ENCODE data around the gene ARHGEF10L. TPM values are rescaled to one million over a fixed set of nuclear protein-coding genes. Genes with fewer than 3 reads are reported as not detected.

ARHGEF10L gene
- total RNA-seq, 1 experiment from 2014 or later = 21.6 TPM

DNA sequence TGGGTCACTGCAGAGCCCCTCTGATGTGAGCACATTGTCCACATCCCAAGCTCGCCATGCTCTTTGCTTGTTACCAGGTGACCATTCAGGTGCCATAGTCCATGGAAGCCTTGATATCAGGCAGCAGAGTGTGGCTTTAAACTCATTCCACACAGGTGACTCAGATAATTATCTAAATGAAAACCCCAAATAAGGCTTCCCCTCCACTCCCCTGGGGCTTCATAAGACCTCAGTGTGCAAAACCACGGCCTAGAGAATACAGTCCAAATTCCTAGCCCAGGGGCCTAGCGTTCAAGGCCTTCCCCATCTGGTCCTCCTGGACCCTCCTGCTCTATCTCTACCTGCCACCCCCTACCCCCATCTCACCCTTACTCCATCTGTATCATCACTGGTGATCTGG lies 97.1 kb downstream of the ARHGEF10L start:
- Histone ChIP-seq H3K79me2 (ENCODE audit: low read depth) (no peaks in the 10 kb centered on the region), H3K9me2 (ENCODE audit: insufficient read depth) (no peaks in the 10 kb centered on the region), H2AFZ (no peak overlapping the region), H3K27ac (no peak overlapping the region), H3K27me3 (ENCODE audit: insufficient read depth, low read depth) (no peaks in the 10 kb centered on the region), H3K4me3 (no peak overlapping the region), H4K20me1 (ENCODE audit: insufficient read depth) (no peaks in the 10 kb centered on the region), H3F3A (ENCODE audit: insufficient read depth, low read depth) (no peaks in the 10 kb centered on the region), H3K4me1 (replicated peaks; ENCODE audit: insufficient read depth) (no peaks in the 10 kb centered on the region), H3K9me3 (ENCODE audit: insufficient read depth, low read depth) (no peaks in the 10 kb centered on the region), H3K36me3 (ENCODE audit: low read depth) (no peaks in the 10 kb centered on the region), H3K4me2 (no peak overlapping the region)
- TF ChIP-seq EZH2 (IDR thresholded peaks at IDR 0.05; ENCODE audit: low read depth) = no peak
- TF ChIP-seq, protein P1, sequence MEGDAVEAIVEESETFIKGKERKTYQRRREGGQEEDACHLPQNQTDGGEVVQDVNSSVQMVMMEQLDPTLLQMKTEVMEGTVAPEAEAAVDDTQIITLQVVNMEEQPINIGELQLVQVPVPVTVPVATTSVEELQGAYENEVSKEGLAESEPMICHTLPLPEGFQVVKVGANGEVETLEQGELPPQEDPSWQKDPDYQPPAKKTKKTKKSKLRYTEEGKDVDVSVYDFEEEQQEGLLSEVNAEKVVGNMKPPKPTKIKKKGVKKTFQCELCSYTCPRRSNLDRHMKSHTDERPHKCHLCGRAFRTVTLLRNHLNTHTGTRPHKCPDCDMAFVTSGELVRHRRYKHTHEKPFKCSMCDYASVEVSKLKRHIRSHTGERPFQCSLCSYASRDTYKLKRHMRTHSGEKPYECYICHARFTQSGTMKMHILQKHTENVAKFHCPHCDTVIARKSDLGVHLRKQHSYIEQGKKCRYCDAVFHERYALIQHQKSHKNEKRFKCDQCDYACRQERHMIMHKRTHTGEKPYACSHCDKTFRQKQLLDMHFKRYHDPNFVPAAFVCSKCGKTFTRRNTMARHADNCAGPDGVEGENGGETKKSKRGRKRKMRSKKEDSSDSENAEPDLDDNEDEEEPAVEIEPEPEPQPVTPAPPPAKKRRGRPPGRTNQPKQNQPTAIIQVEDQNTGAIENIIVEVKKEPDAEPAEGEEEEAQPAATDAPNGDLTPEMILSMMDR (conservative IDR thresholded peaks at IDR 0.05) = no peak
- intact Hi-C loops (cut with micrococcal nuclease; ENCODE audit: unreplicated experiment) = no loop called here
- DNase-seq = peak in 1 of 2 experiments; percentile 38
- CTCF ChIA-PET = no interaction called here
- POLR2A ChIA-PET (ENCODE audit: unreplicated experiment) = no interaction called here
- BruUV-seq (replicated peaks) = no TSS peak

GRCh38 chr1:17637055-17637454 lies 97.6 kb downstream of the ARHGEF10L start:
- Histone ChIP-seq H3K27me3 (ENCODE audit: insufficient read depth, low read depth) (no peaks in the 10 kb centered on the region), H3K36me3 (ENCODE audit: low read depth) (no peaks in the 10 kb centered on the region), H3K4me2 (no peak overlapping the region), H3K9me2 (ENCODE audit: insufficient read depth) (no peaks in the 10 kb centered on the region), H2AFZ (no peak overlapping the region), H4K20me1 (ENCODE audit: insufficient read depth) (no peaks in the 10 kb centered on the region), H3F3A (ENCODE audit: insufficient read depth, low read depth) (no peaks in the 10 kb centered on the region), H3K27ac (no peak overlapping the region), H3K9me3 (ENCODE audit: insufficient read depth, low read depth) (no peaks in the 10 kb centered on the region), H3K4me3 (no peak overlapping the region), H3K79me2 (ENCODE audit: low read depth) (no peaks in the 10 kb centered on the region), H3K4me1 (replicated peaks; ENCODE audit: insufficient read depth) (no peaks in the 10 kb centered on the region)
- no peak for TF ChIP-seq EZH2 (IDR thresholded peaks at IDR 0.05; ENCODE audit: low read depth)
- TF ChIP-seq, protein P1 (conservative IDR thresholded peaks at IDR 0.05) = no peak
- POLR2A ChIA-PET (ENCODE audit: unreplicated experiment) = no interaction called here
- CTCF ChIA-PET = interaction anchor here (0.5 kb wide), 1 partner anchor 512 kb away, joined by 9 read pairs; no protein-coding TSS in a partner anchor
- intact Hi-C loops (cut with micrococcal nuclease; ENCODE audit: unreplicated experiment) = no loop called here
- BruUV-seq (replicated peaks) = no TSS peak
- DNase-seq = no peak

GRCh38 chr1:17639703-17640340 lies 100.3 kb downstream of the ARHGEF10L start:
- H3K79me2 ChIP-seq (ENCODE audit: low read depth) = no peaks in the 10 kb centered on the region
- intact Hi-C loops (cut with micrococcal nuclease; ENCODE audit: unreplicated experiment) = no loop called here
- ChIA-PET POLR2A (ENCODE audit: unreplicated experiment) (no interaction called here), CTCF (no interaction called here)
- H3K9me3 ChIP-seq (ENCODE audit: insufficient read depth, low read depth) = no peaks in the 10 kb centered on the region
- no peak overlapping the region for H3K4me3 ChIP-seq
- H3K4me2 ChIP-seq = no peak overlapping the region
- H2AFZ ChIP-seq = no peak overlapping the region
- H3K36me3 ChIP-seq (ENCODE audit: low read depth) = no peaks in the 10 kb centered on the region
- TF ChIP-seq, protein P1 (conservative IDR thresholded peaks at IDR 0.05) = no peak
- TF ChIP-seq EZH2 (IDR thresholded peaks at IDR 0.05; ENCODE audit: low read depth) = no peak
- H3K27ac ChIP-seq = no peak overlapping the region
- no TSS peak for BruUV-seq (replicated peaks)
- no peaks in the 10 kb centered on the region for H4K20me1 ChIP-seq (ENCODE audit: insufficient read depth)
- no peaks in the 10 kb centered on the region for H3K9me2 ChIP-seq (ENCODE audit: insufficient read depth)
- H3F3A ChIP-seq (ENCODE audit: insufficient read depth, low read depth) = no peaks in the 10 kb centered on the region
- no peaks in the 10 kb centered on the region for H3K27me3 ChIP-seq (ENCODE audit: insufficient read depth, low read depth)
- DNase-seq = no peak
- H3K4me1 ChIP-seq (replicated peaks; ENCODE audit: insufficient read depth) = no peaks in the 10 kb centered on the region
